Loucy (cell line): ENCODE results near the gene MYO1H.
A peak's percentile ranks its signal among the peaks of the same experiment; 100 is the strongest.

Source experiments
- H2AFZ ChIP-seq: fragments of 200-600 bp; sonication (generic); 2 replicates; pipeline ENCODE4 v1.6.0; 2016; ENCODE audit warnings: antibody characterized with exemption, mild to moderate bottlenecking, low read length, moderate library complexity
- H3F3A ChIP-seq: fragments of 200-600 bp; 2 replicates; pipeline ENCODE4 v1.6.0; 2016; ENCODE audit warnings: antibody characterized with exemption, low read depth, mild to moderate bottlenecking
- H3K27me3 ChIP-seq: fragments of 200-600 bp; sonication (generic); 2 replicates; pipeline ENCODE4 v1.6.1; 2014; ENCODE audit warnings: low read length, mild to moderate bottlenecking; ENCODE audit not compliant: insufficient read depth, poor library complexity, severe bottlenecking
- H3K36me3 ChIP-seq: fragments of 200-600 bp; sonication (generic); 2 replicates; pipeline ENCODE4 v1.6.1; 2016; ENCODE audit warnings: low read length; ENCODE audit not compliant: insufficient read depth
- H3K4me1 ChIP-seq: fragments of 200-600 bp; sonication (generic); 2 replicates; pipeline ENCODE4 v1.5.1; 2014; ENCODE audit warnings: low read length, mild to moderate bottlenecking; ENCODE audit not compliant: insufficient read depth, poor library complexity, severe bottlenecking
- H3K4me2 ChIP-seq: fragments of 200-600 bp; sonication (generic); 2 replicates; pipeline ENCODE4 v1.6.0; 2014; ENCODE audit warnings: antibody characterized with exemption, low read length, low read depth, mild to moderate bottlenecking; ENCODE audit not compliant: poor library complexity, severe bottlenecking
- H3K4me3 ChIP-seq: fragments of 200-600 bp; sonication (generic); 2 replicates; pipeline ENCODE4 v1.5.1; 2014; ENCODE audit warnings: low read length, mild to moderate bottlenecking, mixed read lengths; ENCODE audit not compliant: poor library complexity, severe bottlenecking
- H3K79me2 ChIP-seq: fragments of 200-600 bp; sonication (generic); 2 replicates; pipeline ENCODE4 v1.6.1; 2014; ENCODE audit warnings: low read length; ENCODE audit not compliant: insufficient read depth
- H3K9ac ChIP-seq: fragments of 200-600 bp; sonication (generic); 2 replicates; pipeline ENCODE4 v1.6.0; 2014; ENCODE audit warnings: mild to moderate bottlenecking, low read depth, low read length, moderate library complexity; ENCODE audit not compliant: poor library complexity, severe bottlenecking
- H3K9me2 ChIP-seq: fragments of 200-600 bp; sonication (generic); replicated peaks from 2 replicates; pipeline ENCODE4 v1.6.1; 2016; ENCODE audit warnings: low read depth, low read length, mixed read lengths
- H3K9me3 ChIP-seq: fragments of 200-600 bp; sonication (generic); 2 replicates; pipeline ENCODE4 v1.6.1; 2014; ENCODE audit warnings: mild to moderate bottlenecking, antibody characterized with exemption, low read length, low read depth; ENCODE audit not compliant: insufficient read depth
- H4K20me1 ChIP-seq: fragments of 200-600 bp; sonication (generic); 2 replicates; pipeline ENCODE4 v1.6.0; 2014; ENCODE audit warnings: antibody characterized with exemption, low read length, mild to moderate bottlenecking; ENCODE audit not compliant: insufficient read depth, poor library complexity, severe bottlenecking
- EZH2phosphoT487 ChIP-seq: fragments of 200-600 bp; IDR thresholded peaks from 2 replicates; pipeline ENCODE4 v1.6.1; 2018; ENCODE audit warnings: antibody characterized with exemption, mild to moderate bottlenecking, moderate library complexity, borderline replicate concordance
- TF ChIP-seq, protein P1 (sequence below): fragments of 200-600 bp; sonication (generic); conservative IDR thresholded peaks from 2 replicates; pipeline ENCODE4 v1.5.1; 2014; ENCODE audit warnings: mild to moderate bottlenecking, antibody characterized with exemption, low read length

The MYO1H gene

DNA sequence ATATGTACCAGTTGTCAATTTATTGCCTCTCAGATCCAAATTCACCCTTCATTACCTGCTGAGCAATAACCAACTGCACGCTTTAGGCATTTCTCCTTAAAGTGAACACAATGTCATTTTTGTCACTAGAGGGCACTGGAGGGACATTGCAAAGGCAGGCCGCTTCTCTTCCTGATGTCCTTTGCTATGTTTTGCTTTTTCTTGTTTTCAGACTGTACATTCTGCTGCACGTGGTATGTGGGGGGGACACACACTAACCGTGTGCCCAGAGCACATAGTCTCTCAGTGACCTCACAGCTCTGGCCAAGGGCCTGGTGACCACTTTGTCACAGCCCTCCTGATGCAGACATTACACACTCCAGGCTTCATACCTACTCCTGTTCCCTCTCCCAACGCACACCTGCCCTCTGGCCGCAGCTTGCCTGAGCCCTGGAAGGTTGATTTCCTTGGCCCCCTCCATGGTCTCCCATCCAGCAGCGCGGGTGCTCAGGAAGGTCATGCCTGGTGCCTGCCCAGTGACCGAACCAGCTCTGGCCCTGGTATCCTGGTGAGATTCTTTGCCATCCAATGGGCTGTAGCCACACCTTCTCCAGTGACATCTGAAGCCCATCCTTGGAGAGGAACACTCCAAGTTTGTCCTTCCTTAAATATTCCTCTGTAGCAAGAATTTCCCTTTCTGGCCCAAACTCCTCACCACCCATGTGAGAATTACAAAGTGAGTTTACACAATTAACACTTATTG, 39.9 kb downstream of the MYO1H start:
- no peaks in the 10 kb centered on the region for H3K4me1 ChIP-seq
- H3K9me2 ChIP-seq, result no peaks in the 10 kb centered on the region
- no peak overlapping the region for H3K4me2 ChIP-seq
- H3K4me3 ChIP-seq, result no peak overlapping the region
- peak overlapping the region; percentile 77 for H2AFZ ChIP-seq
- H3K36me3 ChIP-seq, result no peaks in the 10 kb centered on the region
- H3K27me3 ChIP-seq, result no peaks in the 10 kb centered on the region
- H3K9me3 ChIP-seq, result no peaks in the 10 kb centered on the region
- H4K20me1 ChIP-seq, result no peaks in the 10 kb centered on the region
- no peak overlapping the region for H3K9ac ChIP-seq
- no peaks in the 10 kb centered on the region for H3F3A ChIP-seq
- H3K79me2 ChIP-seq, result no peaks in the 10 kb centered on the region
- no peak for TF ChIP-seq EZH2phosphoT487
- TF ChIP-seq, protein P1, sequence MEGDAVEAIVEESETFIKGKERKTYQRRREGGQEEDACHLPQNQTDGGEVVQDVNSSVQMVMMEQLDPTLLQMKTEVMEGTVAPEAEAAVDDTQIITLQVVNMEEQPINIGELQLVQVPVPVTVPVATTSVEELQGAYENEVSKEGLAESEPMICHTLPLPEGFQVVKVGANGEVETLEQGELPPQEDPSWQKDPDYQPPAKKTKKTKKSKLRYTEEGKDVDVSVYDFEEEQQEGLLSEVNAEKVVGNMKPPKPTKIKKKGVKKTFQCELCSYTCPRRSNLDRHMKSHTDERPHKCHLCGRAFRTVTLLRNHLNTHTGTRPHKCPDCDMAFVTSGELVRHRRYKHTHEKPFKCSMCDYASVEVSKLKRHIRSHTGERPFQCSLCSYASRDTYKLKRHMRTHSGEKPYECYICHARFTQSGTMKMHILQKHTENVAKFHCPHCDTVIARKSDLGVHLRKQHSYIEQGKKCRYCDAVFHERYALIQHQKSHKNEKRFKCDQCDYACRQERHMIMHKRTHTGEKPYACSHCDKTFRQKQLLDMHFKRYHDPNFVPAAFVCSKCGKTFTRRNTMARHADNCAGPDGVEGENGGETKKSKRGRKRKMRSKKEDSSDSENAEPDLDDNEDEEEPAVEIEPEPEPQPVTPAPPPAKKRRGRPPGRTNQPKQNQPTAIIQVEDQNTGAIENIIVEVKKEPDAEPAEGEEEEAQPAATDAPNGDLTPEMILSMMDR, result peak; percentile 83

DNA sequence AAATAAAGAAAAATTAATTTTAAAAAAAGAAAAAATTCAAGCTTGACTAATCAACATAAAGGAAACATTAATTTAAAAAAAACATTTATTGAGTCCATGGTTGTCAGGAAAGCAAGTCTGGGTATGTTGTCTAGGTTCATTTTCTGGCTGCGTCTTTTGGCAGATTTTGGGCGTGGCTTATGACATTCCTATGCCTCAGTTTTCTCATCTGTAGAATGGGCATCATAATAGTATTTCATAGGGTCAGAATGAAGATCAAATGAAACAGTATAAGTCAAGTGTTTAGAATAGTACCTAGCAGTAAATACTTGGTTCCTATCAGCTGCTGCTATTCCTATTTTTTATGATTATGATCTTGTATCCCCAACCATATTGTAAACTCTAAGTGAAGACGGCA, 40.5 kb downstream of the MYO1H start:
- no peak overlapping the region for H3K4me3 ChIP-seq
- H3F3A ChIP-seq, result no peaks in the 10 kb centered on the region
- no peak for TF ChIP-seq EZH2phosphoT487
- TF ChIP-seq, protein P1, result no peak
- H3K9me2 ChIP-seq, result no peaks in the 10 kb centered on the region
- H4K20me1 ChIP-seq, result no peaks in the 10 kb centered on the region
- no peaks in the 10 kb centered on the region for H3K4me1 ChIP-seq
- no peaks in the 10 kb centered on the region for H3K27me3 ChIP-seq
- no peak overlapping the region for H2AFZ ChIP-seq
- H3K9me3 ChIP-seq, result no peaks in the 10 kb centered on the region
- no peaks in the 10 kb centered on the region for H3K79me2 ChIP-seq
- no peaks in the 10 kb centered on the region for H3K36me3 ChIP-seq
- no peak overlapping the region for H3K4me2 ChIP-seq
- no peak overlapping the region for H3K9ac ChIP-seq

DNA sequence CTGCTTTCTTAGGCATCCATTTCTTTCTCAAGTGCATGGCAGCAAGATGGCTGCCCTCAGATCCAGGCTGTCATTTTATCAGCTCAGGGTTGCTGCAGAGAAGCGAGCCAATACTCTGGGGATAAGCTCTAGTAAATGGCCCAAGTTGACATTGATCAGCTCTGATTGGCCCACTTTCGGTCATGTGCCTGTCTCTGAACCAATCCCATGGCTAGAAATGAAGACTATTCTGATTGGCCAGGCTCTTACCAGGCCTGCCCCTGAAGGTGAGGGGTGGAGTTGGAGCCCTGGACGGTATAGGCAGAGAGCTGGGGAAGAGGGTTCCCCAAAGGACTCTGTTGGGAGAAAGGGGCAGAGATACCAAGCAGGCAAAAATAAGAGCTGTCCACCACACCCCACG, 41.4 kb downstream of the MYO1H start:
- Histone ChIP-seq H3K27me3 (no peaks in the 10 kb centered on the region), H3F3A (no peaks in the 10 kb centered on the region), H3K36me3 (no peaks in the 10 kb centered on the region), H3K4me3 (no peak overlapping the region), H3K9ac (no peak overlapping the region), H3K9me3 (no peaks in the 10 kb centered on the region), H4K20me1 (no peaks in the 10 kb centered on the region), H3K79me2 (no peaks in the 10 kb centered on the region), H3K4me2 (no peak overlapping the region), H3K4me1 (no peaks in the 10 kb centered on the region), H2AFZ (no peak overlapping the region), H3K9me2 (no peaks in the 10 kb centered on the region)
- TF ChIP-seq, protein P1, result no peak
- TF ChIP-seq EZH2phosphoT487, result no peak
